Medulla oblongata (tissue), 1 donor: ENCODE measurements around the gene HMGCLL1.

Experiments
- DNase-seq: peaks from one replicate; pipeline ENCODE4 v3.0.0-alpha.2; 2015; ENCODE audit errors: extremely low spot score

HMGCLL1 gene

GRCh38 chr6:55443238-55444134, 135.5 kb downstream of the HMGCLL1 start:
- no peak for DNase-seq

- no peak for DNase-seq
Measured at GRCh38 chr6:55438203-55438602, 140.8 kb downstream of the HMGCLL1 start.

GRCh38 chr6:55437141-55437540, 141.9 kb downstream of the HMGCLL1 start:
- no peak for DNase-seq

- DNase-seq = no peak
Measured at GRCh38 chr6:55433446-55434130, 145.4 kb downstream of the HMGCLL1 start.

- DNase-seq = no peak
Measured at GRCh38 chr6:55423933-55424332, 155.1 kb downstream of the HMGCLL1 start.

GRCh38 chr6:55410674-55411073, 168.3 kb downstream of the HMGCLL1 start:
- DNase-seq = no peak

- DNase-seq = no peak
Measured at GRCh38 chr6:55405474-55406235, 173.3 kb downstream of the HMGCLL1 start.

- no peak for DNase-seq
Measured at GRCh38 chr6:55399351-55399750, 179.6 kb downstream of the HMGCLL1 start.

- no peak for DNase-seq
Measured at GRCh38 chr6:55397986-55398385, 181.0 kb downstream of the HMGCLL1 start.

GRCh38 chr6:55395871-55396270, 183.1 kb downstream of the HMGCLL1 start:
- DNase-seq = no peak

- no peak for DNase-seq
Measured at GRCh38 chr6:55388211-55388610, 190.8 kb downstream of the HMGCLL1 start.
